SK-N-SH (cell line): ENCODE data around the gene SLC12A6.

Source experiments
- CTCF ChIP-seq: fragments of 200-600 bp; sonication (generic); IDR thresholded peaks from 2 replicates; pipeline ENCODE4 v1.6.1; 2017; ENCODE audit warnings: antibody characterized with exemption, mild to moderate bottlenecking, moderate library complexity
- EP300 ChIP-seq, 2 experiments: IDR thresholded peaks; 2 replicates each; pipeline versions ENCODE4 v1.4.0 to v1.6.1; 2012; ENCODE audit warnings: borderline replicate concordance in 1 of 2, low read depth in 1 of 2, low read length in 1 of 2
- EZH2phosphoT487 ChIP-seq: fragments of 200-600 bp; sonication (generic); IDR thresholded peaks from 2 replicates; pipeline ENCODE4 v1.6.1; 2017; ENCODE audit warnings: low read depth, mixed run types, mild to moderate bottlenecking, antibody characterized with exemption, moderate library complexity, borderline replicate concordance
- GABPA ChIP-seq: IDR thresholded peaks from 2 replicates; pipeline ENCODE4 v1.4.0; 2012; ENCODE audit warnings: low read depth, mild to moderate bottlenecking
- JUND ChIP-seq: IDR thresholded peaks from 2 replicates; pipeline ENCODE4 v1.4.0; 2012
- MAX ChIP-seq: IDR thresholded peaks from 2 replicates; pipeline ENCODE4 v1.4.0; 2012; ENCODE audit warnings: low read depth
- MXI1 ChIP-seq: IDR thresholded peaks from 2 replicates; pipeline ENCODE4 v1.6.1; 2012; ENCODE audit warnings: mild to moderate bottlenecking, low read depth, low read length, improper control_type of control experiment
- POLR2AphosphoS5 ChIP-seq: IDR thresholded peaks from 2 replicates; pipeline ENCODE4 v1.6.1; 2012; ENCODE audit warnings: low read depth, low read length
- RCOR1 ChIP-seq: fragments of 150-350 bp; IDR thresholded peaks from 2 replicates; pipeline ENCODE4 v1.6.1; 2017; ENCODE audit warnings: antibody characterized with exemption, low read length
- RFX5 ChIP-seq: IDR thresholded peaks from 2 replicates; pipeline ENCODE4 v1.6.1; 2012; ENCODE audit warnings: mild to moderate bottlenecking, improper control_type of control experiment, low read length
- RXRA ChIP-seq: IDR thresholded peaks from 2 replicates; pipeline ENCODE4 v1.4.0; 2012; ENCODE audit warnings: low read depth, mild to moderate bottlenecking, borderline replicate concordance
- SIN3A ChIP-seq: IDR thresholded peaks from 2 replicates; pipeline ENCODE4 v1.6.1; 2012; ENCODE audit warnings: low read depth, mild to moderate bottlenecking, low read length, moderate library complexity, borderline replicate concordance
- TEAD4 ChIP-seq: IDR thresholded peaks from 2 replicates; pipeline ENCODE4 v1.4.0; 2012; ENCODE audit warnings: mild to moderate bottlenecking, borderline replicate concordance; ENCODE audit not compliant: insufficient read depth

- TF ChIP-seq CTCF (no peak), EP300 (IDR thresholded peaks at IDR 0.05; ENCODE audit: borderline replicate concordance in 1 of 2, low read depth in 1 of 2, low read length in 1 of 2) (no peak), RCOR1 (no peak), JUND (no peak), SIN3A (no peak), RXRA (no peak), TEAD4 (no peak), RFX5 (no peak), POLR2AphosphoS5 (no peak), MAX (no peak), GABPA (no peak), EZH2phosphoT487 (no peak), MXI1 (no peak)
Measured at GRCh38 chr15:34361278-34361677, 23.7 kb upstream of the SLC12A6 start.
